ENCODE measurements around the gene WDR55. TPM values are rescaled to one million over a fixed set of nuclear protein-coding genes. Genes with fewer than 3 reads are reported as not detected.
A peak's percentile ranks its signal among the peaks of the same experiment; 100 is the strongest.

Gene WDR55
- total and polyA plus RNA-seq, 10 of the 15 experiments (the other 5 are each of a cell fraction or from before 2014, with no cell fraction given): 3.4 to 27.8 (median 20.3) TPM

- Histone ChIP-seq H3K36me3 (ENCODE audit: control insufficient read depth in 2 of 2, insufficient read depth in 2 of 2, low read length in 1 of 2) (peaks cover 28 to 31% of the 10 kb centered on the region in 2 experiments), H4K20me1 (ENCODE audit: control insufficient read depth, insufficient read depth) (no peaks in the 10 kb centered on the region; the same call in 1 of the 2 replicates), H3K4me1 (ENCODE audit: control insufficient read depth, insufficient read depth, low read length) (no peaks in the 10 kb centered on the region), H3K27me3 (replicated peaks in 1 of 2; ENCODE audit: control insufficient read depth in 2 of 2, insufficient read depth in 2 of 2, low read length in 1 of 2) (no peaks in the 10 kb centered on the region), H3K79me2 (ENCODE audit: control insufficient read depth, insufficient read depth, low read length) (no peaks in the 10 kb centered on the region), H3K4me2 (ENCODE audit: control insufficient read depth, insufficient read depth) (no peak overlapping the region), H3K27ac (ENCODE audit: control insufficient read depth, insufficient read depth) (no peak overlapping the region), H3K4me3 (no peak overlapping the region), H3K9me3 (replicated peaks; ENCODE audit: control insufficient read depth, insufficient read depth, low read length) (no peaks in the 10 kb centered on the region), H2AFZ (ENCODE audit: control insufficient read depth, low read depth, low read length) (no peak overlapping the region), H3K9ac (ENCODE audit: control insufficient read depth, insufficient read depth, low read length) (no peak overlapping the region)
- in situ Hi-C loops (cut with MboI): no loop called here
- RAD21 ChIA-PET (ENCODE audit: unreplicated experiment): interaction anchor here (0.8 kb wide), 1 partner anchor 46 kb away, joined by 3 read pairs; no protein-coding TSS in a partner anchor
- CTCF ChIA-PET: interaction anchor here (1.1 to 1.5 kb wide), 2 partner anchors 10 to 302 kb away, joined by 3 to 5 read pairs; partner anchors contain the start of gene WDR55
- intact Hi-C loops (cut with micrococcal nuclease; ENCODE audit: unreplicated experiment): no loop called here
- BruUV-seq (replicated peaks): TSS peak; percentile 70
- ATAC-seq (no peak; the same call in 2 of the 3 replicates), FAIRE-seq (no peak), DNase-seq (ENCODE audit: low read depth, low spot score) (no peak)
- 66% methylated on average over 2 of the region's 2 CpGs for WGBS (ENCODE audit: insufficient coverage, insufficient replicate concordance, low lambda C conversion rate, missing lambda C conversion rate)
- POLR2A ChIA-PET: interaction anchor here (1.1 kb wide), 1 partner anchor 9 kb away, joined by 3 read pairs; no protein-coding TSS in a partner anchor
- SMC1A ChIA-PET (ENCODE audit: uncharacterized antibody, unreplicated experiment): no interaction called here
- TF ChIP-seq JUNB (IDR thresholded peaks at IDR 0.05): no peak
- no peak for TF ChIP-seq RCOR1 (conservative IDR thresholded peaks at IDR 0.05; ENCODE audit: low read depth, low read length)
- no peak for TF ChIP-seq MXI1 (IDR thresholded peaks at IDR 0.05; ENCODE audit: low read depth, low read length)
- TF ChIP-seq FOXM1 (IDR thresholded peaks at IDR 0.05; ENCODE audit: low read depth, low read length): no peak
- no peak for TF ChIP-seq SREBF1 (IDR thresholded peaks at IDR 0.05; ENCODE audit: low read length)
- TF ChIP-seq BCL3 (IDR thresholded peaks at IDR 0.05; ENCODE audit: borderline replicate concordance, insufficient read depth, low read depth, low read length, poor library complexity, severe bottlenecking): no peak
- TF ChIP-seq ZSCAN29 (IDR thresholded peaks at IDR 0.05): no peak
- TF ChIP-seq POU2F2 (IDR thresholded peaks at IDR 0.05; ENCODE audit: borderline replicate concordance, low read depth, low read length): no peak
- TF ChIP-seq SIX5 (IDR thresholded peaks at IDR 0.05; ENCODE audit: low read depth, low read length, severe bottlenecking): no peak
- TF ChIP-seq IRF3 (IDR thresholded peaks at IDR 0.05): no peak
- TF ChIP-seq ZNF384 (IDR thresholded peaks at IDR 0.05; ENCODE audit: borderline replicate concordance, low read depth, low read length): no peak
Observed at GRCh38 chr5:140674211-140674610, 9.5 kb downstream of the WDR55 start.

Measured in GM12878 (cell line).